NK-92 (cell line): Measurements from ENCODE around the gene KCNK5.

Experiments used
- DNase-seq: peaks from one replicate; lab custom pipeline; 2025; ENCODE audit not compliant: unreplicated experiment; lab: John Stamatoyannopoulos, UW

KCNK5 gene

GRCh38 chr6:39199231-39199940, 29.9 kb downstream of the KCNK5 start:
- DNase-seq = no peak

GRCh38 chr6:39198528-39198927, 30.7 kb downstream of the KCNK5 start:
- no peak for DNase-seq

DNA sequence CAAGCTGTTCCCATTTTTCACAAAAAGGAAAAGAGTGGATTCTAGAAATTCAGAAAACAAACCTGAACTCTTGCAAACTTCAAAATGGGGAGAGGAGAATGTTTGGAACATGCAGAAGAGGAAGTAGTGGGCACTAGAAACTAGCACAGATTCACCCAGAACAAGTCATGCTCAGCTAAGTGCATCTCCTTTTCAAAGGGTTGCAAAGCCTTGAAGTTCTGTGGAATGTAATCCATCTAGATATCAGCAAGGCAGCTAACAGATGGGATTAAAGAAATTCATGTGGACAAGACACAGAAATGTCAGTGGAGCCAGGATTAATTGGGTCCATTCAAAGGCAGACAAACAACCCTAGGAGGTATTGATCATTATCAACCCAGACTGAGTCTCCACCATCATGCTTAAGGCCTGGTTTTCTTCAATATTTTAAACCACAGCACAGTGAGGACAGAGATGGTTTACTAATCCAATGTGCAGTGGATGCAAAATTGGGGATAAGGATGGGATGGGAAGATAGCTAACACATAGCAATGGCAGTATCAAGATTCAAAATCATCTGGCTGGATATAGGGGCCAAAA, 31.3 kb downstream of the KCNK5 start:
- no peak for DNase-seq

- DNase-seq = no peak
These were observed 31.8 kb downstream of the KCNK5 start for GRCh38 chr6:39197521-39197920.

- no peak for DNase-seq
These were observed 32.6 kb downstream of the KCNK5 start for GRCh38 chr6:39196673-39197091.

GRCh38 chr6:39195792-39196385, 33.4 kb downstream of the KCNK5 start:
- no peak for DNase-seq

GRCh38 chr6:39194466-39194865, 34.8 kb downstream of the KCNK5 start:
- DNase-seq = no peak

DNA sequence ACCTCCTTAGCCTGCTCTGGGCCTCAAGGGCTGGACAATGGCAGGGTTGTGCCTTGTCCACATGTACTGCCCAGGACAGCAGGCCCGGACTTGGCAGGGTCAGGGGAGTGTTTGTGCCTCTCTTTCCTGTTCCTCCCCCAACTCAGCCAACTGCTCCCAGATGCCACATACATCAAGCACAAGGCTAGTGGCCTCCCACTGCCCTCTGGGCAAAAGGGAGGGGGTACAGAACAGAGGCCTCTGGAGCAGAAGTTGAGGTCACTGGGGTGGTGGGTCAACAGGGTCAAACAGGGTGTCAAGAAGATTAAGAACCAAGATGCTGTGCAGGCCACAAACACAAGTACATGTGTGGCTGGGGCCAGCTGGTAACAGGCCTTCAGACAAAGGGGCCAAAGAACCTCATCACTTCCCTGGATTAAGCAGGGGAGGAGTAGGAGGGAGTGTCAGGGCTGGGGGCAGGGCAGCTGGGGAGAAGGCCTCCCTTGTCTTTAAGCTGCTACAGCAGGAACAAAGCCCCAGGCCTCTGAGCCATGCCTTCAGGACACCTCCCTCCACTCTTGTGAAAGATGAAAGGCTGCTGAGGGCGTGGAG, 36.0 kb downstream of the KCNK5 start:
- no peak for DNase-seq

DNA sequence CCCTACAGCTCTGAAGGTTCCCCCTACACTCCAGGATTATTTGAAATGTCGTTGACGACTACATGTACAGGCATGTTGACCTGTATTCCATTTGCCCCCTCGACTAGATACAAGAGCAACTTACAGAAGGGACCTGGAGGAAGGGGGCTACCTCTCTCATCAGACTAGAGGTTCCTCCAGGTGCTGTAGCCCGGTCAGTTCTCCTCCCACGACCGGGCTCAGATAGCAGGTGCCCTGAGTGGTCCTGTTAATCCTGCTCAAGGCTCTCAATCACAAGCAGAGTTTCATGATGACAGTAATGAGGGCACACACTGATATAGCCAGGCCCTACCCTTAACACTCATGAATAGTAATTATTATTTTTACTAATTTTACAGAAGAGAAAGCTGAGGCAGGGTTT, 36.5 kb downstream of the KCNK5 start:
- DNase-seq = no peak

DNA sequence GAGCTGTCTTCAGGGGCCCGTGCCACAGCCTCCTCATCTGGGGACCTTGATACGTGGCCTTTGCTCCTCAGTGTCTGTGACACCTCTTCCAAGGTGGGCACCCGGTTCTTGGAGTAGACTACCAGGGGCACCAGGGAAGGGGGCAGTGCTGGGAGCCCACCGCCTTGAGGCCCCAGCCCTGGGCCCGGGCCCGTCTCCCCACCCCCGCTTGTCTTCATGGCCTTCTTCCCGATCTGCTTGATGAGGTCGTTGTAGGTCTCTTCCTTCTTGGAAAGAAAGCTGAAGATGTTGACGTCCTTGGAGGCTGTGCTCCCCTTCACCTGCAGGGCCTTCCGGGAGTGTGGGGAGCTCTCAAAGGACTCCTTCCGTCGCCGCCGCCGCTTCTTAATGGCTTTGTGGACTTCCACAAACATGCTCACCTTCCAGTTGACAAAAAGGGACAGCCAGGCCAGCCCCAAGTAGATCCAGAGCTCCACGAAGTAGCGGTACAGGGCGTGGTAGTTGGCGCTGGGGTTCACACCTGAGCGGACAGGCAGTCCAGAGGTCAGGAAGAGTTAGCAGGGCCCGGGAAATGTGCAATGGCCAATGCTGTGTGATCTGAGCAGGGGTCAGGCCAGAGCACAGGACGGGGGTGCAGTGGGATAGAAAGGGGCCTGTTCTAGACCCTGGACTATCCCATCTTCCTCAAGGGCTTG, 37.9 kb downstream of the KCNK5 start:
- no peak for DNase-seq

- no peak for DNase-seq
These were observed 38.6 kb downstream of the KCNK5 start for GRCh38 chr6:39190545-39191235.

DNA sequence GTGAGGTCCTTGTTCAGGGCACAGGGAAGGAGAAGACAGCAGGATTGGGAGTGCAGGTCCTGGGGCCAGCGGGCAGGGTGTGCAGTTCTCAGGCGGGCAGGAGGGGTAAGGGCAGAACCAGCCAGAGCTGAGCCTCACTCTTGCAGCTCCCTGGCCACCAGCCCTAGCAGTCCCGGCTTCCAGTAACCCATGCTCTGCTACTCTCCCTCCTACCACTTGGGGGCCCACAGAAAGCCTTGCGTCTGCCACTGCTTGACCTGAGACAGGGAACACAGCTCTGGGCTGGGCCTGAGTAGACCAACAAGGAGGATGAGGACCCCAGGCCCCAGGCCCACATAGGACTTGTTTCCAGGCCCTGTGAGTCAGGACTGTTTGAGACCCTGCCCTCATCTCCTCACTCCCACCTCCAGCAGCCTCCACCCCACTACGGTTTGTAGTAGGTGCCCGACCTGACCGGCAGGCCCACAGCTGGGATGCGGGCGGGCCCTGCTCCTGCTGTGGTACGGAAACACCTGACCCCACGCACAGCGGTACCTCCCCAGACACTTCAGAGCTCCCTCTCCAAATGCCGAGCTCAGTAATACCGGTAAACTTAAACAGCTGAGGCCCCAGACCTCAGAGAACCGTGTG, 39.2 kb downstream of the KCNK5 start:
- no peak for DNase-seq

DNA sequence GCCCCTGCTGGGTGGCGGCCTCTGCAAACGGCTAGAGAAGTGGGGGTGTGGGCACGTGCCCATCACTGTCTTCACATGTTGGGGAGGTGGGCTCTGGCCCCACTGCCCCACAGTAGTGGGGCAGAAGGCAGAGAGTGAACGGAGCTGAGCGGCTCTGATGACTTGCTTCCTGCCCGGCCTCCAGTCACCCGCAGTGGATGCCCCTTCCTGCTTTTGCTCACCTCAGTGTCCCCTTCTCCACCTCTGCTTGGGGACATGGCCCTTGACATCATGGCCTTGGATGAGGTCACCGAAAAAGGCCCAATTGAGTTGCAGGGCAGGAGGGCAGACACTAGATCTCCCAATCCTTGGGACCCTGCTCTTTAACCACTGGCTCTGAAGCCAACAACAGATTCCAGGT, 40.1 kb downstream of the KCNK5 start:
- DNase-seq = no peak

GRCh38 chr6:39188571-39188970, 40.7 kb downstream of the KCNK5 start:
- DNase-seq = no peak

DNA sequence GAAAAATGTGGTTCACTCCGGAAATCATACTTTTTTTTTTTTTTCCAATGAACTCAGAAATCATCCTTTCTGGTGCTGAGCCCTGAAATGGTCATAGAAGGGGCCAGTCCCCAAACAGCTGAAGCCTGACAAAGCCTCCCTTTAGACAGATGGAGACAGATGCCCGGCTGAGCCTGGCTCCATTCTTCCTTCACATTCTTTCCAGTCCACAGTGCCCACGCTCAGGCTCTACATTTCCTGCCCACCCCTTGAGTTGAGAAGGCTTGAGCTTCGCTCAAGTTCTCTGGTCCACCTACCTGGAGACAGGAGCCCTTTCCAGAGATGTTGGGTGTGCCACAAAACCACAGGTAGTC, 41.2 kb downstream of the KCNK5 start:
- no peak for DNase-seq

DNA sequence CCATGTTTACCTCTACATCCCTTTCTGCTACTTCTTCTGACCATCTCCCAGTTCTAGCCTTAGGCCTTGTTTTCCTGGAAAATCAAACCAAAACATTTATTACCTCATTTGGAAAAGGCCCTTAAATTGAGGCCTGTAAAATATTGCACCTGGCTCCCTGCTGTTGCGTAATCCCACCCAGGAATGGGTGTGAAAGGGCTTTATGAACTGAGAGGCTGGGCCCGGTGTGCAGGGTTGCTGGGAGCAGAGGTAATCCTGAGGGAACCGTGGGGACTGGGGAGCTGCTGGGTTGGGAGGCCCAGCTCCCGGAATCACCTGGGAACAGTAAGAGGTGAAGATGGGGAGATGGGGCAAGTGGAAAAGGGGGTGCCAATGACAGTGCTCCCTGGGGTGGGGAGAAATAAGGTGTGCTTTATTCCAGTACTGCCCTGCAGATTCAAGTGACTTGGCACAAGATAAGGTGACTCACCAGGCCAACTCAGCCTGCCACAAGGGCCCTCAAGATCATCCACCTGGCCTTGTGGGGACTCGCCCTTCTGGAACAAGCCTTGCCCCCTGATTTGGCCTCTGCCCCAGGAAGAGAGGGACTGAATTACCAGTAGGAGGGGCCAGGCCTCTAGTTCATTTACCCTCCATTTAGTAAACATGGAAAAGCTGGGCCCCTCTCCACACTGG, 44.2 kb downstream of the KCNK5 start:
- DNase-seq = no peak

GRCh38 chr6:39182604-39183003, 46.7 kb downstream of the KCNK5 start:
- DNase-seq = no peak

- no peak for DNase-seq
These were observed 47.4 kb downstream of the KCNK5 start for GRCh38 chr6:39181826-39182225.

- no peak for DNase-seq
These were observed 47.9 kb downstream of the KCNK5 start for GRCh38 chr6:39181333-39181732.

- DNase-seq = no peak
These were observed 50.5 kb downstream of the KCNK5 start for GRCh38 chr6:39178804-39179203.
